ENCODE data around the gene TYW5. TPM values are rescaled to one million over a fixed set of nuclear protein-coding genes. Genes with fewer than 3 reads are reported as not detected.

Gene TYW5
- total and polyA plus RNA-seq, 2 of the 13 experiments (the other 11 are each of a cell fraction or from before 2014, with no cell fraction given): 8.3 to 14.6 TPM

GRCh38 chr2:199911052-199911876 is 44.0 kb downstream of the TYW5 start, which contains the start of gene C2orf69 (continued):
- peak; percentile 59; the same call in 1 of the 2 replicates for TF ChIP-seq ZNF646 (CRISPR knock-in tag; IDR thresholded peaks at IDR 0.05)
- TF ChIP-seq TOPORS (CRISPR knock-in tag; IDR thresholded peaks at IDR 0.05): peak; percentile 87
- 0 out of 4 replicates have a peak, but pooled peaks of 1 of the 2 experiments have one; percentile 0 for TF ChIP-seq ATF4 (CRISPR knock-in tag; IDR thresholded peaks at IDR 0.05)
- peak; percentile 66; the same call in 1 of the 2 replicates for TF ChIP-seq ISL2 (CRISPR knock-in tag; IDR thresholded peaks at IDR 0.05)
- 0 out of 2 replicates have a peak, but pooled peaks have one; percentile 46 for TF ChIP-seq ZBTB4 (CRISPR knock-in tag; IDR thresholded peaks at IDR 0.05; ENCODE audit: borderline replicate concordance)
- TF ChIP-seq SNRNP70 (IDR thresholded peaks at IDR 0.05; ENCODE audit: low read depth, low read length): no peak
- TF ChIP-seq HMG20A (CRISPR knock-in tag; IDR thresholded peaks at IDR 0.05; ENCODE audit: borderline replicate concordance): peak; percentile 38; the same call in 1 of the 2 replicates
- TF ChIP-seq PAWR (CRISPR knock-in tag; IDR thresholded peaks at IDR 0.05; ENCODE audit: borderline replicate concordance): peak; percentile 36; the same call in 1 of the 2 replicates
- 0 out of 2 replicates have a peak, but pooled peaks have one; percentile 21 for TF ChIP-seq ZNF7 (CRISPR knock-in tag; IDR thresholded peaks at IDR 0.05)
- peak; percentile 27; the same call in 1 of the 2 replicates for TF ChIP-seq RFX5 (IDR thresholded peaks at IDR 0.05; ENCODE audit: low read depth, low read length)
- peak; percentile 77 for TF ChIP-seq TAF15 (IDR thresholded peaks at IDR 0.05; ENCODE audit: low read depth, low read length, poor library complexity, severe bottlenecking)
- TF ChIP-seq ZKSCAN8 (CRISPR knock-in tag; IDR thresholded peaks at IDR 0.05; ENCODE audit: borderline replicate concordance): peak; percentile 76; the same call in 1 of the 2 replicates
- TF ChIP-seq KLF16 (CRISPR knock-in tag; IDR thresholded peaks at IDR 0.05): peak in 1 of 2 experiments; percentile 63; a peak in 2 of 4 replicates
- no peak for TF ChIP-seq ZUFSP (CRISPR knock-in tag; IDR thresholded peaks at IDR 0.05; ENCODE audit: borderline replicate concordance)
